GM23248 (cell line): ENCODE data around the gene SURF1.

ENCODE experiments used
- EZH2 ChIP-seq: fragments of 200-600 bp; sonication (generic); IDR thresholded peaks from 2 replicates; pipeline ENCODE4 v1.6.1; 2018; ENCODE audit warnings: antibody characterized with exemption, mild to moderate bottlenecking; ENCODE audit not compliant: insufficient read depth, poor library complexity, severe bottlenecking
- EZH2phosphoT487 ChIP-seq: fragments of 200-600 bp; sonication (generic); IDR thresholded peaks from 2 replicates; pipeline ENCODE4 v1.6.1; 2018; ENCODE audit warnings: antibody characterized with exemption, moderate library complexity, mild to moderate bottlenecking, low read depth; ENCODE audit not compliant: insufficient read depth

- TF ChIP-seq EZH2: no peak
- TF ChIP-seq EZH2phosphoT487: no peak
Observed at GRCh38 chr9:133389025-133389557, 32.8 kb upstream of the SURF1 start.
